Measurements from ENCODE around the gene TMEM208. TPM values are rescaled to one million over a fixed set of nuclear protein-coding genes. Genes with fewer than 3 reads are reported as not detected.

TMEM208 gene
- total and polyA plus RNA-seq, 2 of the 13 experiments (the other 11 are each of a cell fraction or from before 2014, with no cell fraction given) = 58.8 to 72.9 TPM

GRCh38 chr16:67184995-67185650, 41.8 kb upstream of the TMEM208 start (continued):
- no peak for TF ChIP-seq MAFK (conservative IDR thresholded peaks at IDR 0.05 in 1 of 2, IDR thresholded peaks at IDR 0.05 in 1 of 2; ENCODE audit: low read length in 2 of 2)
- TF ChIP-seq MED13 (CRISPR knock-in tag; IDR thresholded peaks at IDR 0.05) = peak; percentile 84
- peak; percentile 83; the same call in 1 of the 2 replicates for TF ChIP-seq ZNF75D (CRISPR knock-in tag; IDR thresholded peaks at IDR 0.05; ENCODE audit: borderline replicate concordance)
- peak; percentile 91 for TF ChIP-seq HOXA3 (CRISPR knock-in tag; IDR thresholded peaks at IDR 0.05)
- TF ChIP-seq ZNF317 (CRISPR knock-in tag; IDR thresholded peaks at IDR 0.05) = peak; percentile 83; the same call in 1 of the 2 replicates
- peak; percentile 91; the same call in 1 of the 2 replicates for TF ChIP-seq GZF1 (CRISPR knock-in tag; IDR thresholded peaks at IDR 0.05)
- no peak for TF ChIP-seq SNRNP70 (IDR thresholded peaks at IDR 0.05; ENCODE audit: low read depth, low read length)
- no peak for TF ChIP-seq NR2F6 (IDR thresholded peaks at IDR 0.05)
- peak; percentile 80 for TF ChIP-seq NR2F6 (CRISPR knock-in tag; IDR thresholded peaks at IDR 0.05)
- peak; percentile 64 for TF ChIP-seq BCL6 (CRISPR knock-in tag; IDR thresholded peaks at IDR 0.05)
- TF ChIP-seq ZBTB21 (CRISPR knock-in tag; IDR thresholded peaks at IDR 0.05) = 0 out of 2 replicates have a peak, but pooled peaks have one; percentile 41
- peak; percentile 90; the same call in 1 of the 2 replicates for TF ChIP-seq ZNF766 (CRISPR knock-in tag; IDR thresholded peaks at IDR 0.05; ENCODE audit: borderline replicate concordance)
- peak; percentile 97 for TF ChIP-seq ZNF138 (CRISPR knock-in tag; IDR thresholded peaks at IDR 0.05; ENCODE audit: low read depth)
- TF ChIP-seq, protein P1, sequence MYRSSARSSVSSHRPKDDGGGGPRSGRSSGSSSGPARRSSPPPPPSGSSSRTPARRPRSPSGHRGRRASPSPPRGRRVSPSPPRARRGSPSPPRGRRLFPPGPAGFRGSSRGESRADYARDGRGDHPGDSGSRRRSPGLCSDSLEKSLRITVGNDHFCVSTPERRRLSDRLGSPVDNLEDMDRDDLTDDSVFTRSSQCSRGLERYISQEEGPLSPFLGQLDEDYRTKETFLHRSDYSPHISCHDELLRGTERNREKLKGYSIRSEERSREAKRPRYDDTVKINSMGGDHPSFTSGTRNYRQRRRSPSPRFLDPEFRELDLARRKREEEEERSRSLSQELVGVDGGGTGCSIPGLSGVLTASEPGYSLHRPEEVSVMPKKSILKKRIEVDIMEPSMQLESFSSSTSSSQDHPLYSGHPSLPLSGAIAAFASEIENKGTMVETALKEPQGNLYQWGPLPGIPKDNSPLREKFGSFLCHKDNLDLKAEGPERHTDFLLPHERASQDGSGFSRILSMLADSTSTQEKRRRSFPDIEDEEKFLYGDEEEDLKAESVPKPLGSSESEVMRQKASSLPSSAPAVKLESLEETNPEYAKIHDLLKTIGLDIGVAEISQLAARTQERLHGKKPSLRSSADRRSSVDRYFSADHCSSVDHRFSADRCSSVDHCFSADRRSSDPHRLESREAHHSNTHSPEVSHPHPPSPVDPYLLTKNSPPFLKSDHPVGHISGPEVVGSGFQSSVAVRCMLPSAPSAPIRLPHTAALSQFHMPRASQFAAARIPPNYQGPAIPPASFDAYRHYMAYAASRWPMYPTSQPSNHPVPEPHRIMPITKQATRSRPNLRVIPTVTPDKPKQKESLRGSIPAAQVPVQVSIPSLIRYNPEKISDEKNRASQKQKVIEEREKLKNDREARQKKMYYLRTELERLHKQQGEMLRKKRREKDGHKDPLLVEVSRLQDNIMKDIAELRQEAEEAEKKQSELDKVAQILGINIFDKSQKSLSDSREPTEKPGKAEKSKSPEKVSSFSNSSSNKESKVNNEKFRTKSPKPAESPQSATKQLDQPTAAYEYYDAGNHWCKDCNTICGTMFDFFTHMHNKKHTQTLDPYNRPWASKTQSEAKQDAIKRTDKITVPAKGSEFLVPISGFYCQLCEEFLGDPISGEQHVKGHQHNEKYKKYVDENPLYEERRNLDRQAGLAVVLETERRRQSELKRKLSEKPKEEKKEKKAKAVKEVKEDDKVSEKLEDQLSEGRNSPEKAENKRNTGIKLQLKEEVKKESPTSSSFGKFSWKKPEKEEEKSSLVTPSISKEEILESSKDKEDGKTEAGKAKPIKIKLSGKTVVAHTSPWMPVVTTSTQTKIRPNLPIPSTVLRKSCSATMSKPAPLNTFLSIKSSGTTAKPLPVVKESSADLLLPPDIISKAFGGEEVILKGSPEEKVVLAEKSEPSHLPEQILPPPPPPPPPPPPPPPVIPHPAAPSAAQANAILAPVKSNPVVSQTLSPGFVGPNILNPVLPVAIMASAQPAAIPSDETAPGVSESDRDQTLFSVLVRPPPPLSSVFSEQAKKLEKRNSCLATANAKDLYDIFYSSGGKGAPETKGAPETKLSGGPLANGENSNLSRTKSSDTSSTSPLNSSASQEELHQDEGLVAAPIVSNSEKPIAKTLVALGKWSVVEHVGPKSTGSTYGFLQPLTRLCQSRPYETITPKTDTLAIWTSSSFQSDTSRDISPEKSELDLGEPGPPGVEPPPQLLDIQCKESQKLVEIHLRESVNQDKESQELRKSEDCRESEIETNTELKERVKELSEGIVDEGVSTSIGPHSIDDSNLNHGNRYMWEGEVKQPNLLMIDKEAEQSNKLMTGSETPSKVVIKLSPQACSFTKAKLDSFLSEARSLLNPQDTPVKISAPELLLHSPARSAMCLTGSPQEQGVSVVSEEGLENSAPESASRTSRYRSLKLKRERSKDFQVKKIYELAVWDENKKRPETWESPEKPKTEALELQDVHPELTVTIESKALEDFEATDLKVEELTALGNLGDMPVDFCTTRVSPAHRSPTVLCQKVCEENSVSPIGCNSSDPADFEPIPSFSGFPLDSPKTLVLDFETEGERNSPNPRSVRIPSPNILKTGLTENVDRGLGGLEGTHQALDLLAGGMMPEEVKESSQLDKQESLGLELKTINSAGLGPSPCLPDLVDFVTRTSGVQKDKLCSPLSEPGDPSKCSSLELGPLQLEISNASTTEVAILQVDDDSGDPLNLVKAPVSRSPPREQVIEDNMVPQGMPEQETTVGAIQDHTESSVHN (CRISPR knock-in tag; IDR thresholded peaks at IDR 0.05) = no peak
- TF ChIP-seq ETS1 (CRISPR knock-in tag; IDR thresholded peaks at IDR 0.05) = no peak
- TF ChIP-seq EHMT2 (IDR thresholded peaks at IDR 0.05; ENCODE audit: borderline replicate concordance, low read depth, low read length) = peak; percentile 95
- TF ChIP-seq, protein P2, sequence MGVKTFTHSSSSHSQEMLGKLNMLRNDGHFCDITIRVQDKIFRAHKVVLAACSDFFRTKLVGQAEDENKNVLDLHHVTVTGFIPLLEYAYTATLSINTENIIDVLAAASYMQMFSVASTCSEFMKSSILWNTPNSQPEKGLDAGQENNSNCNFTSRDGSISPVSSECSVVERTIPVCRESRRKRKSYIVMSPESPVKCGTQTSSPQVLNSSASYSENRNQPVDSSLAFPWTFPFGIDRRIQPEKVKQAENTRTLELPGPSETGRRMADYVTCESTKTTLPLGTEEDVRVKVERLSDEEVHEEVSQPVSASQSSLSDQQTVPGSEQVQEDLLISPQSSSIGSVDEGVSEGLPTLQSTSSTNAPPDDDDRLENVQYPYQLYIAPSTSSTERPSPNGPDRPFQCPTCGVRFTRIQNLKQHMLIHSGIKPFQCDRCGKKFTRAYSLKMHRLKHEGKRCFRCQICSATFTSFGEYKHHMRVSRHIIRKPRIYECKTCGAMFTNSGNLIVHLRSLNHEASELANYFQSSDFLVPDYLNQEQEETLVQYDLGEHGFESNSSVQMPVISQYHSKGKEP (CRISPR knock-in tag; IDR thresholded peaks at IDR 0.05) = peak; percentile 81; the same call in 1 of the 2 replicates
- no peak for TF ChIP-seq XBP1 (CRISPR knock-in tag; IDR thresholded peaks at IDR 0.05)
- peak; percentile 79; the same call in 1 of the 2 replicates for TF ChIP-seq RXRA (CRISPR knock-in tag; IDR thresholded peaks at IDR 0.05)
- no peak for TF ChIP-seq ZNF354B (CRISPR knock-in tag; IDR thresholded peaks at IDR 0.05)

Measured in HepG2 (cell line).